Left lobe of liver (tissue), 2 donors: ENCODE measurements around the gene PIM2. TPM values are rescaled to one million over a fixed set of nuclear protein-coding genes. Genes with fewer than 3 reads are reported as not detected.

ENCODE experiments used
- ATAC-seq: fragments of 200-7000 bp; cut with Tn5 transposase; one replicate; pipeline ENCODE4 v1.9.1; 2020; ENCODE audit warnings: mild to moderate bottlenecking, moderate library complexity
- DNase-seq: peaks from one replicate; pipeline ENCODE4 v3.0.0-alpha.2; 2020; ENCODE audit warnings: low spot score
- total RNA-seq: library from RNA; stranded (reverse); gene quantifications from one replicate; pipeline ENCODE4 v1.2.1, GENCODE V29; 2021
- donor health status: DM: no; HTN: no; CAD: no; lungs with moderate emphysema.
- donor health status: DM: no; HTN: yes; CAD: no.

Gene PIM2
- total RNA-seq, result 3.8 TPM

- peak; percentile 88 for ATAC-seq
Observed at GRCh38 chrX:48918643-48919340, at the start of gene PIM2. PIM2 (minus strand) TSS chrX:48919024; CDS start chrX:48918834, 190 bp downstream.

GRCh38 chrX:48968377-48968776 is 49.6 kb upstream of the PIM2 start:
- ATAC-seq, result no peak
- no peak for DNase-seq

More at GRCh38 chrX:48918643-48919340, at the start of gene PIM2:
- DNase-seq, result peak; percentile 90

- DNase-seq (no peak), ATAC-seq (no peak)
Observed at GRCh38 chrX:48966796-48967579, 48.2 kb upstream of the PIM2 start.

- DNase-seq, result no peak
Observed at GRCh38 chrX:48965959-48966358, 47.1 kb upstream of the PIM2 start.

GRCh38 chrX:48961585-48962091 is 42.8 kb upstream of the PIM2 start:
- no peak for ATAC-seq

More at GRCh38 chrX:48965959-48966358, 47.1 kb upstream of the PIM2 start:
- ATAC-seq, result no peak

GRCh38 chrX:48960291-48960690 is 41.5 kb upstream of the PIM2 start:
- ATAC-seq (peak; percentile 5), DNase-seq (no peak)

More at GRCh38 chrX:48961585-48962091, 42.8 kb upstream of the PIM2 start:
- no peak for DNase-seq

- no peak for DNase-seq
- ATAC-seq, result peak; percentile 13
Observed at GRCh38 chrX:48958635-48959094, 39.8 kb upstream of the PIM2 start.

- DNase-seq, result peak; percentile 95
- ATAC-seq, result peak; percentile 89
Observed at GRCh38 chrX:48957827-48958634, 39.2 kb upstream of the PIM2 start.

GRCh38 chrX:48957477-48957826 is 38.6 kb upstream of the PIM2 start, which contains the start of gene OTUD5:
OTUD5 (minus strand) TSS chrX:48957607; CDS start chrX:48957570, 37 bp downstream.
- ATAC-seq (peak; percentile 9), DNase-seq (no peak)

- DNase-seq (no peak), ATAC-seq (no peak)
Observed at GRCh38 chrX:48956728-48957414, 38.0 kb upstream of the PIM2 start.

GRCh38 chrX:48948589-48948988 is 29.8 kb upstream of the PIM2 start:
- DNase-seq, result no peak

GRCh38 chrX:48945517-48946348 is 26.9 kb upstream of the PIM2 start:
- peak; percentile 79 for ATAC-seq

More at GRCh38 chrX:48948589-48948988, 29.8 kb upstream of the PIM2 start:
- ATAC-seq, result no peak

GRCh38 chrX:48942895-48943294 is 24.1 kb upstream of the PIM2 start:
- DNase-seq (no peak), ATAC-seq (no peak)

More at GRCh38 chrX:48945517-48946348, 26.9 kb upstream of the PIM2 start:
- no peak for DNase-seq

- ATAC-seq, result no peak
- no peak for DNase-seq
Observed at GRCh38 chrX:48940404-48940955, 21.7 kb upstream of the PIM2 start.

- DNase-seq (no peak), ATAC-seq (no peak)
Observed at GRCh38 chrX:48939524-48940228, 20.9 kb upstream of the PIM2 start.

- no peak for ATAC-seq
- DNase-seq, result no peak
Observed at GRCh38 chrX:48938721-48939425, 20.0 kb upstream of the PIM2 start.

- DNase-seq (no peak), ATAC-seq (no peak)
Observed at GRCh38 chrX:48937054-48937907, 18.5 kb upstream of the PIM2 start.
